CD4-positive, alpha-beta T cell treated with Interferon alpha-2 for 1 hour (primary cell): ENCODE data around the gene ALB.

Experiments used
- DNase-seq, 2 donors: peaks; one replicate each; pipeline ENCODE4 v3.0.0-alpha.2; 2020 to 2022

The ALB gene

DNA sequence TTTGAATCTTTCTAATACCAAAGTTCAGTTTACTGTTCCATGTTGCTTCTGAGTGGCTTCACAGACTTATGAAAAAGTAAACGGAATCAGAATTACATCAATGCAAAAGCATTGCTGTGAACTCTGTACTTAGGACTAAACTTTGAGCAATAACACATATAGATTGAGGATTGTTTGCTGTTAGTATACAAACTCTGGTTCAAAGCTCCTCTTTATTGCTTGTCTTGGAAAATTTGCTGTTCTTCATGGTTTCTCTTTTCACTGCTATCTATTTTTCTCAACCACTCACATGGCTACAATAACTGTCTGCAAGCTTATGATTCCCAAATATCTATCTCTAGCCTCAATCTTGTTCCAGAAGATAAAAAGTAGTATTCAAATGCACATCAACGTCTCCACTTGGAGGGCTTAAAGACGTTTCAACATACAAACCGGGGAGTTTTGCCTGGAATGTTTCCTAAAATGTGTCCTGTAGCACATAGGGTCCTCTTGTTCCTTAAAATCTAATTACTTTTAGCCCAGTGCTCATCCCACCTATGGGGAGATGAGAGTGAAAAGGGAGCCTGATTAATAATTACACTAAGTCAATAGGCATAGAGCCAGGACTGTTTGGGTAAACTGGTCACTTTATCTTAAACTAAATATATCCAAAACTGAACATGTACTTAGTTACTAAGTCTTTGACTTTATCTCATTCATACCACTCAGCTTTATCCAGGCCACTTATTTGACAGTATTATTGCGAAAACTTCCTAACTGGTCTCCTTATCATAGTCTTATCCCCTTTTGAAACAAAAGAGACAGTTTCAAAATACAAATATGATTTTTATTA, 28.3 kb downstream of the ALB start:
- DNase-seq, result no peak

DNA sequence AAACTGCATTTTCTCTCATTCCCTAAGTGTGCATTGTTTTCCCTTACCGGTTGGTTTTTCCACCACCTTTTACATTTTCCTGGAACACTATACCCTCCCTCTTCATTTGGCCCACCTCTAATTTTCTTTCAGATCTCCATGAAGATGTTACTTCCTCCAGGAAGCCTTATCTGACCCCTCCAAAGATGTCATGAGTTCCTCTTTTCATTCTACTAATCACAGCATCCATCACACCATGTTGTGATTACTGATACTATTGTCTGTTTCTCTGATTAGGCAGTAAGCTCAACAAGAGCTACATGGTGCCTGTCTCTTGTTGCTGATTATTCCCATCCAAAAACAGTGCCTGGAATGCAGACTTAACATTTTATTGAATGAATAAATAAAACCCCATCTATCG, 29.1 kb downstream of the ALB start:
- DNase-seq, result no peak

DNA sequence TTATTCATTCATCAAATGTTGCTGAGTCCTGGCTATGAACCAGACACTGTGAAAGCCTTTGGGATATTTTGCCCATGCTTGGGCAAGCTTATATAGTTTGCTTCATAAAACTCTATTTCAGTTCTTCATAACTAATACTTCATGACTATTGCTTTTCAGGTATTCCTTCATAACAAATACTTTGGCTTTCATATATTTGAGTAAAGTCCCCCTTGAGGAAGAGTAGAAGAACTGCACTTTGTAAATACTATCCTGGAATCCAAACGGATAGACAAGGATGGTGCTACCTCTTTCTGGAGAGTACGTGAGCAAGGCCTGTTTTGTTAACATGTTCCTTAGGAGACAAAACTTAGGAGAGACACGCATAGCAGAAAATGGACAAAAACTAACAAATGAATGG, 30.2 kb downstream of the ALB start:
- no peak for DNase-seq

DNA sequence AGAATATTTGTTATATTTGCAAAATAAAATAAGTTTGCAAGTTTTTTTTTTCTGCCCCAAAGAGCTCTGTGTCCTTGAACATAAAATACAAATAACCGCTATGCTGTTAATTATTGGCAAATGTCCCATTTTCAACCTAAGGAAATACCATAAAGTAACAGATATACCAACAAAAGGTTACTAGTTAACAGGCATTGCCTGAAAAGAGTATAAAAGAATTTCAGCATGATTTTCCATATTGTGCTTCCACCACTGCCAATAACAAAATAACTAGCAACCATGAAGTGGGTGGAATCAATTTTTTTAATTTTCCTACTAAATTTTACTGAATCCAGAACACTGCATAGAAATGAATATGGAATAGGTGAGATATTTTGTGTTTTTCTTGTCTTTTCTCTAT, 31.9 kb downstream of the ALB start, which contains the start of gene AFP:
TSS of gene AFP (plus strand) at position 238 of the 400 bp plus-strand sequence. CDS start at position 280, 42 bp downstream.
- no peak for DNase-seq

DNA sequence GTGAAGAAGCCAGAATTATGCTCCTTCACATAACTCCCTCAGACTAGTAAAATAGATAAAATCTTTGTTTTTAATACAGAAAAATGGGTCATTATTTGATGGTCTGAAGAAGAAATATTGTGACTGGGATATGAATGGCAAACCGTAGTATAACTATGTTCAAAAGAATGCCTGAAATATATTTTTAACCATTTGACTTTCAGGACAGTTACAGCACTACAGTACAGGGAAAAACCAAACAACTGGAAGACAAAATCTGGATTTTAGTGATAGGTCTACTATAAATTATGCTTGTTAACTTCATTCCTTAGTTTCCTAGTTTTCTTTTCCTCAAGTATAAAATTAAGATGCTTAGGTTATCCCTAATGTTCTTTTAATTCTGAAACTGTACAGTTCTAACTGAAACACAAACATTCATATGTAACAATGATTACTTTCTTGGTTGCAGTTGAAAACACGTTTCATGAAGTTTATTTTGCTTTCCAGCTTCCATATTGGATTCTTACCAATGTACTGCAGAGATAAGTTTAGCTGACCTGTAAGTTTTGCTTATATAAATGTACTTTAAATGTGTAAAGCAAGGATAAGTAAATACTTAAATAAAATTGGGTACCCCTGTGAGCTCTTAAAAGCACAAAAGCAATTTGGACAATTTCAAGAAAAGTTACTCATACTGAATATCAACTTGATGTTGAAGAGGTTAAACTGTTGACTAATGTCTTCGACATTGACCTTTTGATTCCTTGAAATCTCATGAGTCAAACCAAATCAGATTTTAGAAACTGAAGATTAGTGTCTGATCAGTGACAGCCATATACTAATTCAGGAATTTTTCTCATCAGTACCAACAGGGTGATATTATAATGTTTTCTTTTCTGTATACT, 32.8 kb downstream of the ALB start:
- no peak for DNase-seq

DNA sequence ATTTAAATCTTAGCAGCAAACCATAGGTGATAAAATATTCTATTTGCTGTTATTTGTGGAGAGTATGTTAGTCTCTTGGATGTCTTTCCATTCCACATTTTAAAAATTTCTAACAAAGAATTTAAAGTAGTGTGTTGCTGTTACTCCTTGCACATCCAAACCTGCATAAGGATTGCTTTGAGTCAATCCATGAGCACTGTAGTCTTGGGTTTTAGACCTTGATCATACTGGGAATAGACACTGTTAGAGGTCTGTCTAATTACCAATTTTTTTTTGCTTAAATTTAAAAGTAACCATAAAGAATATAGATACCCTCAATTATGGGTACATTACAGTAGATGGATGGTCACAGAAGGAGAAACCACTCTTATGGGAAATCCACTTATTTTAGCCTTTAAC, 33.5 kb downstream of the ALB start:
- DNase-seq, result no peak

DNA sequence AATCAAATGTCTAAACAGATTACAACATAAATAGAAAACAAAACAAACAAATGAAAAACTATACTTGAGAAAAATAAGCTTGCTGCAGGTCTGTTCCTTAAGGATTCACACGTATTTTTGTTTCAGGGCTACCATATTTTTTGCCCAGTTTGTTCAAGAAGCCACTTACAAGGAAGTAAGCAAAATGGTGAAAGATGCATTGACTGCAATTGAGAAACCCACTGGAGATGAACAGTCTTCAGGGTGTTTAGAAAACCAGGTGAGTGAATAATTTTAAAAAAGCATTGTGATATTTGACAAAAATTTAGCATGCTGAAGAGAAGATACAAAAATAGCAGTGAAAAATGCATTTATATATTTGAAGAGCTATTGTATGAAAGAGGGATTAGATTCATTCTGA, 34.0 kb downstream of the ALB start:
- DNase-seq, result no peak

DNA sequence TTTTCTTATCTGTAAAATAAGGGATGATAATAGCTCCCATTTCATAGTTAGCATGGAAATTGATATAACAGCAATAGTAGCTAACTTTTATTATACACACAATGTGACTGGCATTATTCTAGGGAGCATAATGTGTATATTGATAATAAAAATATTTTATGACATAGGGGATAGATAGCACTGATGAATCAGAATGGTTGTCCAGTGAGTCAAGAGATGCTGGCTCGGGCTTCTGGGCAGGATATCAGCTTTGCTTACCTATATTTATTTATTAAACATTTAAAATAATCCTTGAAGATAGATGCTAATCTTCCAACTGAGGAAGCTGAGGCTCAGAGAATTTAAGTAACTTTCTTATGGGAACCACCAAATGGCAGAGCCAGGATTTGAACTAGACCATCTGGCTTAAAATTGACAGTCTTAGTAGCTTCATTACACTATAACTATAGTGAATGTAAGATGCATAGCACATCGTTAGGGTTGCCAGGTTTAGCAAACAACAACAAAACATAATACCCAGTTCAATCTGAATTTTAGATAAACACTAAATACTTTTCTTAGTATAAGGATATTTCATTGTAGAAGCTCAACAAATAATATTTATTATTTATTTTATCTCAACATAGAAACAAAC, 34.6 kb downstream of the ALB start:
- no peak for DNase-seq

DNA sequence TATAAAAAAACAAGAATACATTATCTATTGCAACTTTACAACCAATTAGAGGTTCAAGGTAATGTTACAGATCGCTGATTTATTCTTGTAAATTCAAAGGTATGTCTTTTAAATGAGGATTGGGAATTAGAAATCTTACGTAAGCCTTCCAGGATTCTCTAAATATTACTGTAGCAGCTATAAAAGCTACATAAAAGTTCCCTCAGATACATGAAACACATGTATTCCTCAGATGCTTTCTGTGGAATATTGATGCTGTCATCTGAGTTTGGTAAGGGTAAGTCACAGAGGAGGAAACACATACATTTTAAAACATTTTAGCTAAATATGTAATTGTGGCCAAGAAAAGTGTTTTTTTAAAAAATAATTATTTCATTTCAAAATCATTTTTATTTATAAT, 35.4 kb downstream of the ALB start:
- no peak for DNase-seq

DNA sequence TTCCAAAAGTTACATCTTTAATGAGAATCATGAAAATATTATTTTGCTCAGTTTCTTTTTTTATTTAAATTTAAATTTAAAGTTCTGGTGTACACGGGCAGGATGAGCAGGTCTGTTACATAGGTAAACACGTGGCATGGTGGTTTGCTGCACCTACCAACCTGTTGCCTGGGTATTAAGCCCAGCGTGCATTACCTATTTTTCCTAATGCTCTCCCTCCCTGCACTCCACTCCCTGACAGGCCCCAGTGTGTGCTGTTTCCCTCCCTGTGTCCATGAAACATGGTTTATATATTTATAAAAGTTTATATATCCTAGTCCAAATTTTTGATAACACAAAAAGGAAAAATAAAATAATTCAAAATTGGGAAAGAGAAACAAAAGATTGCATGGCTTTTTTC, 35.9 kb downstream of the ALB start:
- DNase-seq, result no peak

DNA sequence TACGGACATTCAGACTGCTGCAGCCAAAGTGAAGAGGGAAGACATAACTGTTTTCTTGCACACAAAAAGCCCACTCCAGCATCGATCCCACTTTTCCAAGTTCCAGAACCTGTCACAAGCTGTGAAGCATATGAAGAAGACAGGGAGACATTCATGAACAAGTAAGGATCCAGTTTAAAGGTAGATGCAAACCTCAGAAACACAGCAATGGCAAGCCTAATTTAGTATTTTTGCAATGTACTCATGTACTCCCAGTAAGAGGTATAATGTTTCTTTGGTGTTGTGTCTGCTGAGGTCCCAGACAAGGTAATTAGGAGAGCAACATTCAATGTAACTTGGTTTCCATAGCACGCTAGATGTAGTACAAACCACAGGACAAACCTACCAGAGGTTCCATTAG, 36.6 kb downstream of the ALB start:
- no peak for DNase-seq

DNA sequence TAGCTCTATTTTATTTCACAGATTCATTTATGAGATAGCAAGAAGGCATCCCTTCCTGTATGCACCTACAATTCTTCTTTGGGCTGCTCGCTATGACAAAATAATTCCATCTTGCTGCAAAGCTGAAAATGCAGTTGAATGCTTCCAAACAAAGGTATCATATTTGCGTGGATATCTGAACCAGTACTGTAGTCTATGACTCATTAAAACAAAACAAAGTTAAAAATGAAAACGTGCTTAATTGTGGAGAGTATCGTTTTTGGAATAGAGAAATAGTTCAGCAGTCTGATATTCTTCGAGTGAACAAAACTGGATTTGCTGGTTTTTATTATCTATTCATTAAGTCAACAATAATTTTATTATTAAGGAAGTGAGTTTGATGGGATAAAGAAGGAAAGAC, 38.2 kb downstream of the ALB start:
- no peak for DNase-seq

DNA sequence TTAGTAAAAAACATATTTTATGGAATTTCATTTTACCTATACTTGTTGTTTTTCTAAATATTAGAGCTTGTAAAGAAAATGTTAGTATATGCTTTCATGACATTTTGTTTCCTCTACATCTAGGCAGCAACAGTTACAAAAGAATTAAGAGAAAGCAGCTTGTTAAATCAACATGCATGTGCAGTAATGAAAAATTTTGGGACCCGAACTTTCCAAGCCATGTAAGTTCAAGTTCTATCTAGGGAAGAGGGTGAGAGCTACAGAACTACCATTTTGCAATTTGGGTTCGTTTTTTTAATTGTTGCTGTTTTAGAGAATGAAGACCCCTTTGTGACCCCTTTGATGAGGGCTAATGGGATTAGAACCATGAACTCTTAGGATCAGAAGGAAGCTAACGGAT, 39.1 kb downstream of the ALB start:
- DNase-seq, result no peak

DNA sequence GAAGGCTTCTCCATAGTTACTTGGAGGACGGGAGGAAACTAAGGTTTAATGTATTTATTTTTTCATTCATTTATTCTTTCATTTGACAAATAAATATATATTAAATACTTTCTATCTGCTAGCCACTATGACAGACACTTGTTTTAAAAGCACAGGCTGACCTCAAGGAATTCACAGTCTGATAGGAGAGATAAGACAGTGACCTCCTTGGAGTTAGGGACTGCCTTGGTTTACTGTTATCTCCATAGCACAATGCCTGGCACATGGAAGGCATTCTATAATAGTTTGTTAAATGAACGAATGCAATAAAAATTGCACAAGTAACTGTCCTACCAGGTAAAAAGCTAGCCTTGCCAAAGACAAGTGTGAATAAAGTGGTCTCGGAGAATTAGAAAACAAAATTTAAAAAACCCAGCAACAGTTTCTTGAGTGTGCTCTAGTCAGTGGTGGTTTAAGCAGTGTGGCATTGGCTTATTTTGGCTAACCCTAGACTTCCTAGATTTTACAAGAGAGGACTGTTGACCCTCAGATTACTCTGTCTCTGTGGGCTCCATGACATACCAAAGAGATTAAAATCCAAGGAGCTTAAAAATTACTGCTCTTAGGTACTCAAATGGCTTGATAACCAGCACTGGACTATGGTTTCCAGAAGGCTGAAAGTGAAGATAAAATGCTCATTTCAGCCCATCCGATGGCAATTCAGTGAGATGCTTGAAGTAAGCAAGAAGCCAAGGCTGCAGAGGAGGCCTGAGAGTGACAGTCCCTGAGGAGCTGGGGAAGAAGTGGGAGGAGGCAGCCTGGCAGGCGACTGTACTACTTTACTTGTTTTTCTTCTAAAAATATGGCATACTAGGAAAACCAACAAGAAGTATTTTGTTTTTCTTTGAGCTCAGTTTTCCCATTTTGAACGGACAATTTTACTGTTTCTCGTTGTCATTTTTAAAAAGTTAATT, 41.6 kb downstream of the ALB start:
- DNase-seq, result no peak

DNA sequence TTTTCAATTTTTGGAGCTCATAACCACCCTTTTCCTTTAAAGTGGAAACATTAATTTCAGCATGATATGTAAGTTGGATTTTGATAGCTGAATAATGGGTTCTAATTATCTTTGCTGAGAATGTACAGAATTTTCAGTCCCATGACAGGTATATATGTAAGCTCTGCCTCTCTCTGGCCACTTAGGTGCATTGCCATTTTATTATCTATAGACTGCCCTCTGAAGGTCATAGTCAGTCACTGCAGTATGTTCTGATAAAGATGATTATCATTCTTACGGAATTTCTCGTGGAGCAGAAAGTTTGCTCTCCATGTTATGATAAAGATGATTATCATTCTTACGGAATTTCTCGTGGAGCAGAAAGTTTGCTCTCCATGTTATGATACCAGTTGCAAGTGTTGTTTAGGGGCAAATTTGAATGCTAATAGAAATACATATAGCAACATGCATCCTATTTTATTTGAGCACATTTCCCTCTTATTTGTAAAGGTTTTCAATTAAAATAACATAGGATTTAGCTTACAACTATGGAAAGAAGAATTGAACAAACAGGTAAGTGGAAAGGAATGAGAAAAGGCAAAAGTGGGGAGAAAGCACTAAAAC, 42.4 kb downstream of the ALB start:
- DNase-seq, result peak in 1 of 2 donors; percentile 34

DNA sequence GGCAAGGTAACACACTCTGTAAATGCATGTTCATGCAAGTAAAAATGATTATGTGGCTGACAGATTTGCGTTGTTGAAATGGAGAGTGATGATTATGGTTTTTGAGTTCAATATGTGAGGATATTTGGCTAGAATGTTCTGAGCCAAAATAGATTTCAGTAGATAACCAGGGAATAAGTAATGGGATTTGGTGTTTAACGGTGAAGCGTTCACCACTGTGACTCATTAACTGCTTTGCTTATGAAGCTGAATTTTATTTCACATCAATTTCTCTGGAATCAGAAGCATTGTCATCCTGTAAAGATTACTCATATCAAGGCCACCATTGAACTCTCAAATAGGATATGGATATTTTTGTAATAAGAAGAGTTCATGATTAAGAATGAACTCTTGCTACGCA, 43.6 kb downstream of the ALB start:
- DNase-seq, result no peak

DNA sequence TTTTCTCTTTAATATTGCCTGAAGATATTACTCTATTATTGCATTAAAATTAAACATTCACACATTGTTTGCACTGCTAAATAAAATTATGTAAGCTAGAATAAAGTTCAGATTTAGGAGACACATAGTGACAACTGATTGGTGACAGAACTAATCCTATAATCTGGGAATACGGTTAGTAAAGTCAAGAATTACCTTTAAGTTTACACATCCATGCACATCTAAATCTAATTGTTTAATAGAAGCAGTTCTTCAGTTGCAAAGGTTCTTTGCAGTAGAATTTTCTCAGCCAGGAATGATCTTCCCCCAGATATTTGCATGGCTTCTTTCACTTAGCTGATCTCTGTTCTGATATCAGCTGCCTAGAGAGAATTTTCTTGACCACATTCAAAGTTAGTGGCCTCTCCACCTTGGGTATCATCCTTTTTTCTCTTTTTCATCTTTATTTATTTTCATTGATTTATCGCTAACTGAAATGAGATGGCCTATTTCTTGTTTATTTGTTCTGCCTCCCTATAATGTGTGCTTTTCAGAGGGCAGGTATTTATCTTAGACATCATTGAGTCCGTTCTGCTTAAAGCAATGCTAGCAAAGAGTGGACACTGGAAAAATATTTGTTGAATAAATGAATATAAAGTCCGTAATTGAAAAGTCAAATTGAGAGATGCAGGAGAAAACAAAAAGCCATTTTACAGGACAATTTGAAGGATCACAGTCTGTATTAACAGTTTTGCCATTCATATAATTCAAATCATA, 44.5 kb downstream of the ALB start:
- DNase-seq, result no peak

DNA sequence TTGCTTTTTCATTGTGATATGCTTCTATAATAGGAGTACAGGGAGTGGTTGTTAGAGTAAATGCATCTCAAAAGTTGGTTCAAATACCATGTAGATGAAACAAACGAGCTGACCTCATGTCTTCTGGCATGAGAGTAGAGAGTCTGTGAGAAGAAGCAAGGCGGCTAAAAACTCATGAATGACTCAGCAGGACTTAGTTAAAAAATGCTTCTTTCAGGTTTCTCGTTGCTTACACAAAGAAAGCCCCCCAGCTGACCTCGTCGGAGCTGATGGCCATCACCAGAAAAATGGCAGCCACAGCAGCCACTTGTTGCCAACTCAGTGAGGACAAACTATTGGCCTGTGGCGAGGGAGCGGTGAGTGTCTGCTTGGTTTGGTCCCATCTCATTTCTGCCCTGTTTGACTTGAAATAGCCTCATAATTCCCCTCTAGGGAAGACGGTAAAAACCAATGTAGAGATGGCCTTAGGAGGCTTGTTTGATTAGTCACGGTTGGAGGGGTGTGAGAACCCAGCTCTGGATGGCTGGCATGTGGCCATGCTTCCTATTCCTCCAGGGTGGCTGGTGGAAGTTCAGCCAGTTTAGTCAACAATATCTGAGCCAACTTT, 46.4 kb downstream of the ALB start:
- DNase-seq, result no peak

DNA sequence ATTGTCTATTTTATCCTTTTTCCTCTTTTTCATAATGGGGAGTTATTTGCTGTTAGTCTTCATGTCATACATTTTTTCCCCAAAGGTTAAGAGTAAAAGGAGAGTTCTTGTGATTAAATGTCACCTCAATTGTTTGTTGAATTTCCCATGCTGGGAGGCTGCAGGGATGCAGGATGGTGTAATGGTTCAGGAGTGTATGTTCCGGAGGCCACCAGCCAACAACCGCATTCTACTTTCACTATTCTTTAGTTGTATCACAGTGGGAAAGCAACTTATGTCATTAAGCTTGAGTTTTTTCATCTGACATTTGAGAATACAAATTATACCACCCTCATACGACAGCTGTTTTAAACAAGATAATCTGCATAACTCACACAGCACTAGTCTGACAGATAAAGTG, 47.3 kb downstream of the ALB start:
- DNase-seq, result no peak

DNA sequence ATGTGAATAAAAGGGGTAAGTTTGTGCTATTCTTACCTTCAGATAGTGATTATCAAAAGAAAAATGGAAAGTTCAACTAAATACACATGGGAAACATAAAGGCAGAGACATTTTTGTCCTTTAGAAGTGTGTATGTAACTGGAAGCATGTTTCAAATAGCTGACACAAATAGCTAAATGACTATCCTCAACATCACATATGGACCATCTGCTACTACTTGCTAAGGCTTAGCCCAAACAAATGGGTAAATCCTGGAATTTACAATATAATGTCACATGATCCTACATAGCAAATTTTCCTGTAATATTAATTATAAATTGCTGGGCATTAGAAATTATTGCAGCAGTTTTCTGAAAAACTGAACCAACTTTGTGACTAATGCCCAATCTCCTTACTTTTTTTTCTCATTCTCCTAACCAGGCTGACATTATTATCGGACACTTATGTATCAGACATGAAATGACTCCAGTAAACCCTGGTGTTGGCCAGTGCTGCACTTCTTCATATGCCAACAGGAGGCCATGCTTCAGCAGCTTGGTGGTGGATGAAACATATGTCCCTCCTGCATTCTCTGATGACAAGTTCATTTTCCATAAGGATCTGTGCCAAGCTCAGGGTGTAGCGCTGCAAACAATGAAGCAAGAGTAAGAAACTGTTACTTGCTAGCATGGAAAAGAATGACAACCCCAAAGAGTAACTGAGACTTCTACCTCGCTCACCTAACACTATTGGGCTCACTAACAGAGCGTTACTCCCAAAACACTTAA, 48.1 kb downstream of the ALB start:
- DNase-seq, result no peak
